Endothelial cell of umbilical vein (primary cell): ENCODE measurements around the gene PTPRO. TPM values are rescaled to one million over a fixed set of nuclear protein-coding genes. Genes with fewer than 3 reads are reported as not detected.

Experiments used
- BruUV-seq: library from RNA; stranded (reverse); fragments of 400-500 nt; replicated peaks from 2 replicates; lab custom pipeline; 2021; lab: Mats Ljungman, UMichigan
- CTCF ChIA-PET: fragments of 300-600, 350-600 bp; sonication (Branson Sonifier 250); formaldehyde crosslinking; loops from one replicate; lab custom pipeline; 2021; ENCODE audit warnings: antibody characterized with exemption, inconsistent platforms; lab: Charles Lee
- POLR2A ChIA-PET: fragments of 300-600, 350-600 bp; sonication (Branson Sonifier 250); formaldehyde crosslinking; loops from one replicate; lab custom pipeline; 2021; ENCODE audit warnings: antibody characterized with exemption, inconsistent platforms; lab: Charles Lee
- DNase-seq: peaks from one replicate; pipeline ENCODE4 v3.0.0-alpha.2; 2011; ENCODE audit warnings: low read depth, low spot score
- FAIRE-seq: peaks from 2 replicates; lab custom pipeline; 2011; peaks lifted over from hg19 to GRCh38; lab: Jason Lieb, UNC
- H2AFZ ChIP-seq: 2 replicates; pipeline ENCODE4 v1.6.0; 2012; ENCODE audit warnings: low read depth, low read length, control low read depth, inconsistent platforms
- H3K27ac ChIP-seq: 2 replicates; pipeline ENCODE4 v1.5.1; 2011; ENCODE audit warnings: low read depth, mild to moderate bottlenecking, control low read depth, low read length, moderate library complexity; ENCODE audit not compliant: insufficient read depth
- H3K27me3 ChIP-seq, 2 experiments: 2 replicates each; pipeline versions ENCODE4 v1.6.0 to v1.6.1; 2011; ENCODE audit warnings: low read length in 2 of 2, mixed read lengths in 1 of 2; ENCODE audit not compliant: control insufficient read depth in 2 of 2, insufficient read depth in 2 of 2
- H3K36me3 ChIP-seq, 2 experiments: 2 replicates in 1 of 2; 3 replicates in 1 of 2; pipeline ENCODE4 v1.5.1; 2011; ENCODE audit warnings: low read length in 2 of 2, mild to moderate bottlenecking in 1 of 2, moderate library complexity in 1 of 2; ENCODE audit not compliant: control insufficient read depth in 2 of 2, insufficient read depth in 2 of 2; ENCODE audit errors: extremely low read depth in 1 of 2
- H3K4me1 ChIP-seq: 3 replicates; pipeline ENCODE4 v1.5.1; 2011; ENCODE audit warnings: mild to moderate bottlenecking, low read length; ENCODE audit not compliant: control insufficient read depth, insufficient read depth; ENCODE audit errors: extremely low read depth
- H3K4me2 ChIP-seq: 2 replicates; pipeline ENCODE4 v1.6.1; 2011; ENCODE audit warnings: low read length, control low read depth, mixed read lengths; ENCODE audit not compliant: insufficient read depth
- H3K4me3 ChIP-seq, 3 experiments: fragments of 200-600 bp in 1 of 3; sonication (generic), shearing (Covaris generic) in 1 of 3; replicated peaks in 1 of 3; 2 replicates each; pipeline ENCODE4 v1.5.1; 2011 to 2016; ENCODE audit warnings: control low read depth in 3 of 3, low read length in 3 of 3, mild to moderate bottlenecking in 2 of 3, inconsistent platforms in 1 of 3, low read depth in 1 of 3, moderate library complexity in 1 of 3; ENCODE audit not compliant: insufficient read depth in 1 of 3
- H3K79me2 ChIP-seq: 2 replicates; pipeline ENCODE4 v1.6.0; 2012; ENCODE audit warnings: low read length, inconsistent platforms; ENCODE audit not compliant: control insufficient read depth, insufficient read depth
- H3K9ac ChIP-seq: replicated peaks from 2 replicates; pipeline ENCODE3; 2011; ENCODE audit warnings: low read length, control low read depth; ENCODE audit not compliant: insufficient read depth; ENCODE audit errors: extremely low read depth
- H3K9me1 ChIP-seq: replicated peaks from 3 replicates; pipeline ENCODE4 v1.6.0; 2011; ENCODE audit warnings: mild to moderate bottlenecking, low read length; ENCODE audit not compliant: control insufficient read depth, insufficient read depth; ENCODE audit errors: extremely low read depth
- H3K9me3 ChIP-seq: replicated peaks from 2 replicates; pipeline ENCODE4 v1.5.1; 2012; ENCODE audit warnings: low read length, inconsistent platforms; ENCODE audit not compliant: control insufficient read depth, insufficient read depth
- H4K20me1 ChIP-seq: replicated peaks from 2 replicates; pipeline ENCODE3; 2011; ENCODE audit warnings: mild to moderate bottlenecking, low read length; ENCODE audit not compliant: control insufficient read depth, insufficient read depth; ENCODE audit errors: extremely low read depth
- EZH2 ChIP-seq: IDR thresholded peaks from 2 replicates; pipeline ENCODE4 v1.6.1; 2012; ENCODE audit warnings: borderline replicate concordance, low read depth, mild to moderate bottlenecking, moderate library complexity, low read length, inconsistent platforms; ENCODE audit not compliant: severe bottlenecking
- FOS ChIP-seq: IDR thresholded peaks from 2 replicates; pipeline ENCODE4 v1.6.1; 2011; ENCODE audit warnings: mild to moderate bottlenecking, low read length, moderate library complexity, borderline replicate concordance; ENCODE audit not compliant: insufficient read depth
- GATA2 ChIP-seq: IDR thresholded peaks from 2 replicates; pipeline ENCODE4 v1.7.0; 2011; ENCODE audit warnings: low read depth, mild to moderate bottlenecking, moderate library complexity, mixed read lengths, low read length; ENCODE audit not compliant: insufficient read length, insufficient read depth
- JUN ChIP-seq: IDR thresholded peaks from 2 replicates; pipeline ENCODE4 v1.6.1; 2011; ENCODE audit warnings: borderline replicate concordance, low read depth; ENCODE audit not compliant: insufficient read length, insufficient read depth
- MYC ChIP-seq: IDR thresholded peaks from one replicate; pipeline ENCODE4 v1.6.1; 2011; ENCODE audit warnings: mild to moderate bottlenecking, low read depth, low read length
- POLR2A ChIP-seq: IDR thresholded peaks from 2 replicates; pipeline ENCODE4 v1.6.1; 2012; ENCODE audit warnings: low read depth, mild to moderate bottlenecking, control low read depth, low read length
- POLR2AphosphoS5 ChIP-seq: IDR thresholded peaks from 2 replicates; pipeline ENCODE4 v1.6.1; 2012; ENCODE audit warnings: low read depth, mild to moderate bottlenecking, control low read depth, low read length, moderate library complexity; ENCODE audit not compliant: insufficient read depth
- dilution Hi-C: fragments of 300-500 bp; cut with MboI; formaldehyde crosslinking; loops from one replicate; pipeline ENCODE4 v1.15.0; 2019; ENCODE audit warnings: low sequenced_read_pairs; ENCODE audit not compliant: extremely low pct_ligation_motif_present
- intact Hi-C: fragments of 100-400 bp; cut with micrococcal nuclease; formaldehyde crosslinking; loops from one replicate; pipeline ENCODE4 v1.10.0; 2022
- polyA plus RNA-seq, 4 experiments: library from polyadenylated mRNA; depleted of rRNA in 3 of 4; stranded (reverse) in 3 of 4; unstranded in 1 of 4; fragments of >200 nt; gene quantifications; 2 replicates each; pipeline versions ENCODE4 v1.2.1 to v1.2.3, GENCODE V29; 2011 to 2012; ENCODE audit warnings: missing spikeins in 1 of 4
- total RNA-seq: library from RNA; stranded (reverse); gene quantifications from 2 replicates; pipeline ENCODE4 v1.2.3, GENCODE V29; 2021
- TF ChIP-seq, protein P1 (sequence below): IDR thresholded peaks from 2 replicates; pipeline ENCODE4 v1.6.1; 2011; ENCODE audit not compliant: insufficient read depth, insufficient read length
- TF ChIP-seq, protein P2 (sequence below), 2 donors: IDR thresholded peaks; 1 replicate in 1 of 2; 2 replicates in 1 of 2; pipeline ENCODE4 v1.5.1; 2011; ENCODE audit warnings: low read length in 2 of 2, mild to moderate bottlenecking in 2 of 2, moderate library complexity in 2 of 2, control low read depth in 1 of 2, inconsistent platforms in 1 of 2, low read depth in 1 of 2; ENCODE audit not compliant: insufficient read depth in 1 of 2; ENCODE audit errors: extremely low read depth in 1 of 2

Gene PTPRO
- total and polyA plus RNA-seq, 2 donors (not counting 3 experiments of a cell fraction or from before 2014, with no cell fraction given), result not detected

DNA sequence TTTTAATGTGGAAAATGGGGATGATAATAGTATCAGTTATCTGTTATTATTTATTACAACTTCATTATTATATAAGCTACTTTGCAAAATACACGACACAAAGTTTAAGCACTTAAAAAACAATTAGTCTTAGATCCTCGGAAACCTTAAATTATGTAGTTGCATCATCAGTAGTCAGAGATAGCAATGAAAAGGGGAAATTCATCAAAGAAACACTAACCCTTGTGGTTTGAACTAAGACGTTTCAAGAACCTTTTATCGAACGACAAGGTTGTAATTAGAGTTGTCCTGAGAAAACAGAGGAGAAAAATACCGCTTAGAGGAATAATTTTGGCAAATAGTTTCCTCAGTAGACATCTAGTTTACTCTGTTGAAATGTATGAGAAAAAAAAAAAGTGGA lies 198.5 kb downstream of the PTPRO start:
- Histone ChIP-seq H3K27me3 (peaks cover 6 to 19% of the 10 kb centered on the region in 2 experiments), H4K20me1 (no peaks in the 10 kb centered on the region), H3K36me3 (no peaks in the 10 kb centered on the region), H3K9me3 (no peaks in the 10 kb centered on the region), H3K9me1 (no peaks in the 10 kb centered on the region), H3K79me2 (no peaks in the 10 kb centered on the region), H3K4me1 (no peaks in the 10 kb centered on the region), H3K4me3 (no peak overlapping the region), H3K27ac (no peak overlapping the region), H2AFZ (no peak overlapping the region), H3K4me2 (no peak overlapping the region), H3K9ac (no peak overlapping the region)
- dilution Hi-C loops (no loop called here), intact Hi-C loops (loop anchor here (5.0 to 10.0 kb wide), 2 partner anchors 369 to 796 kb away; no protein-coding TSS in a partner anchor)
- CTCF ChIA-PET, result interaction anchor here (0.7 to 2.4 kb wide), 5 partner anchors 243 to 797 kb away, joined by 3 to 7 read pairs (median 5); partner anchors contain the start of gene RERG
- TF ChIP-seq EZH2, result no peak
- no peak for TF ChIP-seq POLR2A
- TF ChIP-seq JUN, result no peak
- TF ChIP-seq MYC, result no peak
- TF ChIP-seq, protein P1, sequence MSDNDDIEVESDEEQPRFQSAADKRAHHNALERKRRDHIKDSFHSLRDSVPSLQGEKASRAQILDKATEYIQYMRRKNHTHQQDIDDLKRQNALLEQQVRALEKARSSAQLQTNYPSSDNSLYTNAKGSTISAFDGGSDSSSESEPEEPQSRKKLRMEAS, result no peak
- TF ChIP-seq FOS, result no peak
- TF ChIP-seq GATA2, result no peak
- no peak for TF ChIP-seq POLR2AphosphoS5
- TF ChIP-seq, protein P2, sequence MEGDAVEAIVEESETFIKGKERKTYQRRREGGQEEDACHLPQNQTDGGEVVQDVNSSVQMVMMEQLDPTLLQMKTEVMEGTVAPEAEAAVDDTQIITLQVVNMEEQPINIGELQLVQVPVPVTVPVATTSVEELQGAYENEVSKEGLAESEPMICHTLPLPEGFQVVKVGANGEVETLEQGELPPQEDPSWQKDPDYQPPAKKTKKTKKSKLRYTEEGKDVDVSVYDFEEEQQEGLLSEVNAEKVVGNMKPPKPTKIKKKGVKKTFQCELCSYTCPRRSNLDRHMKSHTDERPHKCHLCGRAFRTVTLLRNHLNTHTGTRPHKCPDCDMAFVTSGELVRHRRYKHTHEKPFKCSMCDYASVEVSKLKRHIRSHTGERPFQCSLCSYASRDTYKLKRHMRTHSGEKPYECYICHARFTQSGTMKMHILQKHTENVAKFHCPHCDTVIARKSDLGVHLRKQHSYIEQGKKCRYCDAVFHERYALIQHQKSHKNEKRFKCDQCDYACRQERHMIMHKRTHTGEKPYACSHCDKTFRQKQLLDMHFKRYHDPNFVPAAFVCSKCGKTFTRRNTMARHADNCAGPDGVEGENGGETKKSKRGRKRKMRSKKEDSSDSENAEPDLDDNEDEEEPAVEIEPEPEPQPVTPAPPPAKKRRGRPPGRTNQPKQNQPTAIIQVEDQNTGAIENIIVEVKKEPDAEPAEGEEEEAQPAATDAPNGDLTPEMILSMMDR (IDR thresholded peaks at IDR 0.05; ENCODE audit: extremely low read depth in 1 of 2, insufficient read depth in 1 of 2, low read depth in 1 of 2, low read length in 2 of 2), result no peak
- FAIRE-seq, result no peak
- POLR2A ChIA-PET, result no interaction called here
- no peak for DNase-seq
- no TSS peak for BruUV-seq
